Ectodermal cell (in vitro differentiated cells): ENCODE results near the gene NT5C.

Source experiments
- H3K27ac ChIP-seq: 2 replicates; pipeline ENCODE4 v1.7.0; 2013; ENCODE audit warnings: mild to moderate bottlenecking, low read depth, low read length; ENCODE audit not compliant: insufficient read depth, poor library complexity, severe bottlenecking
- H3K27me3 ChIP-seq: 2 replicates; pipeline ENCODE4 v1.7.0; 2013; ENCODE audit warnings: mild to moderate bottlenecking, low read length; ENCODE audit not compliant: insufficient read depth, control insufficient read depth, poor library complexity, severe bottlenecking
- H3K36me3 ChIP-seq: one replicate; pipeline ENCODE4 v1.7.0; 2013; ENCODE audit warnings: low read length; ENCODE audit not compliant: control insufficient read depth, insufficient read depth
- H3K4me1 ChIP-seq: one replicate; pipeline ENCODE4 v1.7.0; 2013; ENCODE audit warnings: low read length; ENCODE audit not compliant: control insufficient read depth, insufficient read depth
- H3K4me3 ChIP-seq: 2 replicates; pipeline ENCODE4 v1.7.0; 2013; ENCODE audit warnings: low read depth, low read length, control low read depth; ENCODE audit not compliant: insufficient read depth
- H3K9me3 ChIP-seq: 2 replicates; pipeline ENCODE4 v1.7.0; 2013; ENCODE audit warnings: mild to moderate bottlenecking, low read length, moderate library complexity; ENCODE audit not compliant: control insufficient read depth
- WGBS, 2 experiments: methylation state at CpG; one replicate each; pipeline ENCODE4 v1.1.7; 2013; ENCODE audit warnings: missing lambda C conversion rate in 2 of 2; 5-methylcytosine and 5-hydroxymethylcytosine counted together

Gene NT5C

DNA sequence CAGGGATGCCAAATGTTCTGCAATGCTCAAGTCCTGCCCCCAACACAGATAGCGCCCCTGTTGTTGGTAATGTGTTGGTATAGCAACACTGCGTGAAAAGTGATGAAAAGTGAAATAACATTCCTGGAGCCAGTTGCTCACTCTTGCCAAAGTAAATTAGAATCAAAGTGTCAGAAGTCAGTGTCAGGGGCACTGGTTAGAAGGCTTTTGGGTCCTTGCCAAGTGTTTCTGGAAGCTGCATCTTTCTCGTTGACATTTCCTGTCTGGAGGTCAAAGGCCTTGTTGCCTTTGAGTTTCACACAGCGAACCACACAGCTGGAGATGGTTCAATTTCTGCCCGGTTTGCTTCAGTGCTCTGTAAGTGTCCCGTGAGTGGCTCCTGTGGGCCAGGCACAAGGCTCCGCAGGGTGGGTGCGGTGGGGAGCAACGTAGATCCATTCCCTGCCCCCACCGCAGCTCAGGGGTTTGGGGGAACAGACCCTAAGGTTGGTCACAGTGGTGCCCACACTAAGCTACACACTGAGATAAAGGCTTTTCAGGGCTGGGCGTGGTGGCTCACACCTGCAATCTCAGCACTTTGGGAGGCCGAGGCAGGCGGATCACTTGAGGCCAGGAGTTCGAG, 47.4 kb downstream of the NT5C start:
- Histone ChIP-seq H3K27me3 (no peaks in the 10 kb centered on the region), H3K27ac (no peak overlapping the region), H3K4me3 (no peak overlapping the region), H3K9me3 (no peaks in the 10 kb centered on the region), H3K4me1 (no peaks in the 10 kb centered on the region), H3K36me3 (no peaks in the 10 kb centered on the region)
- 79 to 81% methylated on average over 14 of the region's 14 CpGs for WGBS, 2 experiments

DNA sequence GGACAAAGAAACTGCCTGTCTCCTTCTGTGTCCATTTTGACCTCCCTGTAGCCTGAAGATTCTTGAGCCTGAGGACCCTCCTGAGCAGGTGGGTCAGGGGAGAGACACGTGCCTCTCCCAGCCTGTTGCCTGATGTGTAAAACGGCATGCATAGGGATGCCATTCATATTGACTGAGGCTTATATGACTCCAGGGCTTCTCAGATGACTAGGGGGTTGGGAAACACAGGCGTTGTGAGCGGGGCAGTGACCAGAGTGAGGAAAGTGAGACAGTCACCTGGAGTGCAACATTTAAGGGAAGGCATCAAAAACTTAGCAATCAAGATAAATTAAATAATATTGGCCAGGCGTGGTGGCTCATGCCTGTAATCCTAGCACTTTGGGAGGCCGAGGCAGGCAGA, 48.9 kb downstream of the NT5C start:
- WGBS, 2 experiments: 69 to 77% methylated on average over 6 of the region's 6 CpGs
- H3K27ac ChIP-seq: no peak overlapping the region
- H3K9me3 ChIP-seq: no peaks in the 10 kb centered on the region
- H3K4me1 ChIP-seq: peaks cover 4% of the 10 kb centered on the region
- no peak overlapping the region for H3K4me3 ChIP-seq
- no peaks in the 10 kb centered on the region for H3K36me3 ChIP-seq
- H3K27me3 ChIP-seq: no peaks in the 10 kb centered on the region

DNA sequence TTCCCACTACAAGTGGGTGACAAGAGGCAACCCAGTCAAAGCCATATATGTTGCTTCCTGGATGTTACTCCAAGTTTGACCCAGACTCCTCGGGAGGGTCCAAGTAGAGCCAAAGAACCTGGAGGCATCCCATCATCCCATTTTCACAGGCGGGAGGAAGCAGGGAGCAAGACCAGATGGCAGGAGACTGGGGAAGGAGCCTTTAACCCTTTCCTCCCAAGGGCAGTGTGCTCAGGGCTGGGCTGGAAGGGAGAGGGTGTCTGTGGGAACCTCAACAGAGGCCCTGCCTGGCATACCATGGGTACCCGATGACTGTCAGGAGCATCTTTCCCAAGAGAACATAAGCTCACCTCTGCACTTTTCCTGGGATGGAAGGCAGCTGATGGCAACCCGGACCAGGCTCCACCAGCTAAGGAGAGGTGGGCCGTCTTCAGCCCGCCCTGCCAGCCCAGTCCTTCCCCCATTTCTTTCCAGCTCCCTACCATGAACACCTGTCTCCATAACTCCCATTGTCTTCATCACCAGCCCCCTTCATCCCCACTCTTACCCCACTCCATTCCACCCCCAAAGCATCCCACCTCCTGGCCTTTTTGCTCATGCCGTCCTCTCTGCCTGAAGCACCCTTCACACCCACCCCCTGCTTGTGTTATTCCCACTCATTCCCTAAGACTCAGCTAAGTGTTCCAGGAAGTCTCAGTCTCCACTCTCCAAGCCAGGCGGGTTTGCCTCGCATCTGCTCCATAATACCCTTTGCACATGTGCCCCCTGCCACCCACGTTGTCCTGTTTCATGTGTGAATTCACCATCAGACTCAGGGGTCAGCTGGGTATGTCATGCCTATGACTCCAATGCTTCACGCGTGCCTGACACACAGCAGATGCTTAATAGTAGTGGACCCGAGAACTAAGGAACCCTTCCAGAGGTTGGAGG, 49.7 kb downstream of the NT5C start:
- Histone ChIP-seq H3K36me3 (no peaks in the 10 kb centered on the region), H3K4me1 (peaks cover 4% of the 10 kb centered on the region), H3K4me3 (no peak overlapping the region), H3K27me3 (no peaks in the 10 kb centered on the region), H3K9me3 (no peaks in the 10 kb centered on the region), H3K27ac (no peak overlapping the region)
- WGBS, 2 experiments: 82 to 88% methylated on average over 13 of the region's 13 CpGs
